WTC11 (cell line): Measurements from ENCODE around the gene LCA5L. TPM values are rescaled to one million over a fixed set of nuclear protein-coding genes. Genes with fewer than 3 reads are reported as not detected.

Source experiments
- ATAC-seq: fragments of 200-7000 bp; cut with Tn5 transposase; 2 replicates; pipeline ENCODE4 v1.10.0; 2021; ENCODE audit warnings: mild to moderate bottlenecking, moderate library complexity
- CTCF ChIA-PET: fragments of 300-600 bp; sonication (Branson Sonifier 250); formaldehyde crosslinking; loops from one replicate; lab custom pipeline; 2021; ENCODE audit warnings: antibody characterized with exemption; lab: Charles Lee
- POLR2A ChIA-PET: fragments of 350-600 bp; sonication (Branson Sonifier 250); formaldehyde crosslinking; loops from one replicate; lab custom pipeline; 2021; ENCODE audit warnings: antibody characterized with exemption; lab: Charles Lee
- DNase-seq: peaks from one replicate; pipeline ENCODE4 v3.0.0; 2021; ENCODE audit warnings: low spot score
- H3K27ac Mint-ChIP-seq: 2 replicates; pipeline ENCODE4 v1.8.0; 2021; ENCODE audit warnings: mixed read lengths
- H3K27me3 Mint-ChIP-seq: 2 replicates; pipeline ENCODE4 v1.8.0; 2021; ENCODE audit warnings: low read depth, mild to moderate bottlenecking, moderate library complexity, mixed read lengths
- H3K36me3 Mint-ChIP-seq: 2 replicates; pipeline ENCODE4 v1.8.0; 2021; ENCODE audit warnings: mixed read lengths
- H3K4me1 Mint-ChIP-seq: 2 replicates; pipeline ENCODE4 v1.8.0; 2022; ENCODE audit warnings: mixed read lengths
- H3K4me3 Mint-ChIP-seq: 2 replicates; pipeline ENCODE4 v1.8.0; 2021; ENCODE audit warnings: mild to moderate bottlenecking, moderate library complexity, mixed read lengths
- H3K9me3 Mint-ChIP-seq: 2 replicates; pipeline ENCODE4 v1.8.0; 2021; ENCODE audit warnings: mixed read lengths
- ATF2 ChIP-seq: sonication (generic); formaldehyde crosslinking; IDR thresholded peaks from 2 replicates; pipeline ENCODE4 v1.8.1; 2022; ENCODE audit warnings: low read depth, missing genetic modification reagents, borderline replicate concordance
- CBFB ChIP-seq: sonication (generic); formaldehyde crosslinking; IDR thresholded peaks from 2 replicates; pipeline ENCODE4 v1.8.1; 2022; ENCODE audit warnings: mild to moderate bottlenecking, low read depth, missing genetic modification reagents
- FOXK1 ChIP-seq: sonication (generic); formaldehyde crosslinking; IDR thresholded peaks from 2 replicates; pipeline ENCODE4 v1.8.0; 2022; ENCODE audit warnings: mild to moderate bottlenecking, moderate library complexity, missing genetic modification reagents
- FOXP1 ChIP-seq: sonication (generic); formaldehyde crosslinking; IDR thresholded peaks from 2 replicates; pipeline ENCODE4 v1.8.0; 2022; ENCODE audit warnings: missing genetic modification reagents, mild to moderate bottlenecking, moderate library complexity, borderline replicate concordance
- FOXP4 ChIP-seq: sonication (generic); formaldehyde crosslinking; IDR thresholded peaks from 2 replicates; pipeline ENCODE4 v1.8.0; 2022; ENCODE audit warnings: mild to moderate bottlenecking, missing genetic modification reagents
- GRHL2 ChIP-seq: fragments of 250-450 bp; sonication (Bioruptor Pico); IDR thresholded peaks from 2 replicates; pipeline ENCODE4 v1.8.0; 2022; ENCODE audit warnings: mild to moderate bottlenecking, moderate library complexity; ENCODE audit not compliant: insufficient replicate concordance, severe bottlenecking
- HMGA2 ChIP-seq: fragments of 250-450 bp; sonication (Bioruptor Pico); IDR thresholded peaks from 2 replicates; pipeline ENCODE4 v1.4.0; 2021; ENCODE audit warnings: mild to moderate bottlenecking, moderate library complexity
- JUN ChIP-seq: sonication (generic); formaldehyde crosslinking; IDR thresholded peaks from 2 replicates; pipeline ENCODE4 v1.8.0; 2023; ENCODE audit warnings: mild to moderate bottlenecking, missing genetic modification reagents
- OVOL2 ChIP-seq: fragments of 250-450 bp; sonication (Bioruptor Pico); IDR thresholded peaks from 2 replicates; pipeline ENCODE4 v1.9.0; 2021; ENCODE audit warnings: mild to moderate bottlenecking, borderline replicate concordance
- PRDM15 ChIP-seq: sonication (generic); formaldehyde crosslinking; IDR thresholded peaks from 2 replicates; pipeline ENCODE4 v1.8.0; 2022; ENCODE audit warnings: missing genetic modification reagents
- TEAD4 ChIP-seq: sonication (generic); formaldehyde crosslinking; IDR thresholded peaks from 2 replicates; pipeline ENCODE4 v1.8.0; 2022; ENCODE audit warnings: mild to moderate bottlenecking, missing genetic modification reagents
- TP53 ChIP-seq: sonication (generic); formaldehyde crosslinking; IDR thresholded peaks from 2 replicates; pipeline ENCODE4 v1.8.1; 2023; ENCODE audit warnings: mild to moderate bottlenecking, missing genetic modification reagents
- ZBTB21 ChIP-seq: sonication (generic); formaldehyde crosslinking; IDR thresholded peaks from 2 replicates; pipeline ENCODE4 v1.8.1; 2023; ENCODE audit warnings: mild to moderate bottlenecking, missing genetic modification reagents, borderline replicate concordance
- ZBTB43 ChIP-seq: sonication (generic); formaldehyde crosslinking; IDR thresholded peaks from 2 replicates; pipeline ENCODE4 v1.8.1; 2023; ENCODE audit warnings: mild to moderate bottlenecking, missing genetic modification reagents
- ZNF219 ChIP-seq: sonication (generic); formaldehyde crosslinking; IDR thresholded peaks from 2 replicates; pipeline ENCODE4 v1.8.0; 2023; ENCODE audit warnings: missing genetic modification reagents, mild to moderate bottlenecking, borderline replicate concordance
- ZNF263 ChIP-seq: sonication (generic); formaldehyde crosslinking; IDR thresholded peaks from 2 replicates; pipeline ENCODE4 v1.8.1; 2022; ENCODE audit warnings: low read depth, mild to moderate bottlenecking, moderate library complexity, missing genetic modification reagents
- ZNF396 ChIP-seq: fragments of 250-450 bp; sonication (Bioruptor Pico); IDR thresholded peaks from 2 replicates; pipeline ENCODE4 v1.8.0; 2021; ENCODE audit warnings: mild to moderate bottlenecking, moderate library complexity, borderline replicate concordance
- total RNA-seq: library from RNA; stranded (reverse); gene quantifications from 3 replicates; pipeline ENCODE4 v1.2.3, GENCODE V29; 2021
- TF ChIP-seq, protein P1 (sequence below): sonication (generic); formaldehyde crosslinking; IDR thresholded peaks from 2 replicates; pipeline ENCODE4 v1.8.0; 2023; ENCODE audit warnings: missing genetic modification reagents
- TF ChIP-seq, protein P2 (sequence below): sonication (generic); formaldehyde crosslinking; IDR thresholded peaks from 2 replicates; pipeline ENCODE4 v1.8.1; 2022; ENCODE audit warnings: mild to moderate bottlenecking, moderate library complexity, missing genetic modification reagents
- TF ChIP-seq, protein P3 (sequence below): sonication (generic); formaldehyde crosslinking; IDR thresholded peaks from 2 replicates; pipeline ENCODE4 v1.8.0; 2022; ENCODE audit warnings: mild to moderate bottlenecking, missing genetic modification reagents

Gene LCA5L
- total RNA-seq, 1 experiment from 2014 or later, result 1.0 TPM

GRCh38 chr21:39480271-39480670 lies 34.7 kb upstream of the LCA5L start:
- POLR2A ChIA-PET, result no interaction called here
- no peak for DNase-seq
- TF ChIP-seq GRHL2 (CRISPR knock-in tag) (no peak), ATF2 (CRISPR knock-in tag) (no peak), ZNF396 (CRISPR knock-in tag) (no peak), JUN (CRISPR knock-in tag) (no peak), FOXP4 (CRISPR knock-in tag) (no peak), HMGA2 (CRISPR knock-in tag) (no peak), ZNF219 (CRISPR knock-in tag) (no peak), FOXK1 (no peak), PRDM15 (CRISPR knock-in tag) (no peak), OVOL2 (CRISPR knock-in tag) (no peak), TEAD4 (CRISPR knock-in tag) (no peak), ZBTB21 (CRISPR knock-in tag) (no peak), CBFB (CRISPR knock-in tag) (no peak), FOXP1 (CRISPR knock-in tag) (no peak)
- TF ChIP-seq, protein P1, sequence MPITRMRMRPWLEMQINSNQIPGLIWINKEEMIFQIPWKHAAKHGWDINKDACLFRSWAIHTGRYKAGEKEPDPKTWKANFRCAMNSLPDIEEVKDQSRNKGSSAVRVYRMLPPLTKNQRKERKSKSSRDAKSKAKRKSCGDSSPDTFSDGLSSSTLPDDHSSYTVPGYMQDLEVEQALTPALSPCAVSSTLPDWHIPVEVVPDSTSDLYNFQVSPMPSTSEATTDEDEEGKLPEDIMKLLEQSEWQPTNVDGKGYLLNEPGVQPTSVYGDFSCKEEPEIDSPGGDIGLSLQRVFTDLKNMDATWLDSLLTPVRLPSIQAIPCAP, result no peak
- TF ChIP-seq, all 79 proteins: peak for 0
- Mint-ChIP-seq H3K9me3 (peaks cover 10% of the 10 kb centered on the region), H3K4me1 (peaks cover 10% of the 10 kb centered on the region), H3K4me3 (no peak overlapping the region), H3K27me3 (no peaks in the 10 kb centered on the region), H3K27ac (no peak overlapping the region), H3K36me3 (peaks cover 6% of the 10 kb centered on the region)
- ATAC-seq, result no peak
- CTCF ChIA-PET, result no interaction called here

DNA sequence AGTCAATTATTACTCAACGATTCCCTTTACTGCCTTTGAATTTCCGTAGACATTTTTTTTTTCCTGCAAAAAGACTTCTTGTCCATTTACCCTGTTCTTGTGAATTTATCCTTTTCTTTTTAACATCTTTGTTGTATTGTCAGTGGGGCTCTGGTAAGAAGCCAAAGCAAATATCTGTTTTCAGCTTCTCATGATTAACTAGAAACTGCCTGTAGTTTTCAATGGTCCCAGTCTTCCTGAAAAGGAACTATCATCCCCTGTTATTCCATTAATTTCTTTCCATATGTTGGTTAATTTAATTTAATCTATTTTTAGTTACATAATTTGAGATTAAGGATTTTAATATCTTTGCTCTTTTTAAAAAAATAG lies 34.2 kb upstream of the LCA5L start:
- no peaks in the 10 kb centered on the region for H3K27me3 Mint-ChIP-seq
- peaks cover 10% of the 10 kb centered on the region for H3K4me1 Mint-ChIP-seq
- H3K36me3 Mint-ChIP-seq, result peaks cover 6% of the 10 kb centered on the region
- peaks cover 10% of the 10 kb centered on the region for H3K9me3 Mint-ChIP-seq
- ChIA-PET POLR2A (no interaction called here), CTCF (no interaction called here)
- no peak overlapping the region for H3K4me3 Mint-ChIP-seq
- no peak overlapping the region for H3K27ac Mint-ChIP-seq
- ATAC-seq (no peak), DNase-seq (no peak)
- TF ChIP-seq HMGA2 (CRISPR knock-in tag) (no peak), ZBTB43 (CRISPR knock-in tag) (no peak), ZNF263 (CRISPR knock-in tag) (no peak), TP53 (CRISPR knock-in tag) (no peak), PRDM15 (CRISPR knock-in tag) (no peak), FOXK1 (no peak), TEAD4 (CRISPR knock-in tag) (no peak)
- TF ChIP-seq, protein P2, sequence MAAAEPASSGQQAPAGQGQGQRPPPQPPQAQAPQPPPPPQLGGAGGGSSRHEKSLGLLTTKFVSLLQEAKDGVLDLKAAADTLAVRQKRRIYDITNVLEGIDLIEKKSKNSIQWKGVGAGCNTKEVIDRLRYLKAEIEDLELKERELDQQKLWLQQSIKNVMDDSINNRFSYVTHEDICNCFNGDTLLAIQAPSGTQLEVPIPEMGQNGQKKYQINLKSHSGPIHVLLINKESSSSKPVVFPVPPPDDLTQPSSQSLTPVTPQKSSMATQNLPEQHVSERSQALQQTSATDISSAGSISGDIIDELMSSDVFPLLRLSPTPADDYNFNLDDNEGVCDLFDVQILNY (CRISPR knock-in tag), result no peak
- TF ChIP-seq, protein P3, sequence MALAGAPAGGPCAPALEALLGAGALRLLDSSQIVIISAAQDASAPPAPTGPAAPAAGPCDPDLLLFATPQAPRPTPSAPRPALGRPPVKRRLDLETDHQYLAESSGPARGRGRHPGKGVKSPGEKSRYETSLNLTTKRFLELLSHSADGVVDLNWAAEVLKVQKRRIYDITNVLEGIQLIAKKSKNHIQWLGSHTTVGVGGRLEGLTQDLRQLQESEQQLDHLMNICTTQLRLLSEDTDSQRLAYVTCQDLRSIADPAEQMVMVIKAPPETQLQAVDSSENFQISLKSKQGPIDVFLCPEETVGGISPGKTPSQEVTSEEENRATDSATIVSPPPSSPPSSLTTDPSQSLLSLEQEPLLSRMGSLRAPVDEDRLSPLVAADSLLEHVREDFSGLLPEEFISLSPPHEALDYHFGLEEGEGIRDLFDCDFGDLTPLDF, result no peak
